ENCODE measurements around the gene GFRA1. TPM values are rescaled to one million over a fixed set of nuclear protein-coding genes. Genes with fewer than 3 reads are reported as not detected.

Gene GFRA1
- polyA plus RNA-seq, 1 of the 3 experiments (the other 2 are of a cell fraction) = 1.6 TPM

DNA sequence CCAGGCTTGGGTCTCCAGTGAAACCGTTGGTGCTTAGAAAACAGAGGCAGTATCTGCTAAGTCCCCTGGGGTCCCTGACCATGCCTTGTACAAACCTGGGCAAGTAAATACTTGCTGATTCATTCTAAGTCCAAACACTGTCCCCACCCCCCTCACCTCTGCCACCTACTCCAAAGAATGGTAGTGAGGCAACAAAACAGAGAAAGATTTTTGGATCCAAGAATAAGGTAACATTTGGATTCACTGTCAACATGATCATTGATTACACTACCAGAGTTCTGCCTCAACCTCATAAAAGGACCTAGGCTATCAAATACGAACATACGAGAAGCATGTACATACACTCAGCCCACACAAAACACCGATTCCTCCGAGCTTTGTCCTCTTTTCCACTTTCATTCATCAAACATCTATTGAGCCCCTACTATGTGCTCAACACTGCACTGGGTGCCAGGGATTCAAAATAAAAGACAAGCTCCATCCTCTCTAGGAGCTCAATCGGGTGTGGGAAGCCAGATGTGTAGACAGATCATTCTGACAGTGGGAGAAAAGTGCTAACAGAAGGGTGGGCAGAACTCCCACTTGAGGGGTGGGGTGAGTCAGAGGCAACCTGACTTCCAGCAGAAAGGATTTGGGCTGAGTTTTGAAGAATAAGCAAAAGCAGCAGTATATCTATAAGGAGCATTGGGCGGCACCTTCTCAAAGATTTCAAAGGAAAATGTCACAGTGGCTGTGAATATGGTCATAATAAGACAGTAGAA, 71.2 kb downstream of the GFRA1 start:
- TF ChIP-seq, protein P1, sequence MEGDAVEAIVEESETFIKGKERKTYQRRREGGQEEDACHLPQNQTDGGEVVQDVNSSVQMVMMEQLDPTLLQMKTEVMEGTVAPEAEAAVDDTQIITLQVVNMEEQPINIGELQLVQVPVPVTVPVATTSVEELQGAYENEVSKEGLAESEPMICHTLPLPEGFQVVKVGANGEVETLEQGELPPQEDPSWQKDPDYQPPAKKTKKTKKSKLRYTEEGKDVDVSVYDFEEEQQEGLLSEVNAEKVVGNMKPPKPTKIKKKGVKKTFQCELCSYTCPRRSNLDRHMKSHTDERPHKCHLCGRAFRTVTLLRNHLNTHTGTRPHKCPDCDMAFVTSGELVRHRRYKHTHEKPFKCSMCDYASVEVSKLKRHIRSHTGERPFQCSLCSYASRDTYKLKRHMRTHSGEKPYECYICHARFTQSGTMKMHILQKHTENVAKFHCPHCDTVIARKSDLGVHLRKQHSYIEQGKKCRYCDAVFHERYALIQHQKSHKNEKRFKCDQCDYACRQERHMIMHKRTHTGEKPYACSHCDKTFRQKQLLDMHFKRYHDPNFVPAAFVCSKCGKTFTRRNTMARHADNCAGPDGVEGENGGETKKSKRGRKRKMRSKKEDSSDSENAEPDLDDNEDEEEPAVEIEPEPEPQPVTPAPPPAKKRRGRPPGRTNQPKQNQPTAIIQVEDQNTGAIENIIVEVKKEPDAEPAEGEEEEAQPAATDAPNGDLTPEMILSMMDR (IDR thresholded peaks at IDR 0.05) = no peak
- TF ChIP-seq, protein P2, sequence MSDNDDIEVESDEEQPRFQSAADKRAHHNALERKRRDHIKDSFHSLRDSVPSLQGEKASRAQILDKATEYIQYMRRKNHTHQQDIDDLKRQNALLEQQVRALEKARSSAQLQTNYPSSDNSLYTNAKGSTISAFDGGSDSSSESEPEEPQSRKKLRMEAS (IDR thresholded peaks at IDR 0.05; ENCODE audit: low read depth) = no peak
- TF ChIP-seq CHD2 (IDR thresholded peaks at IDR 0.05; ENCODE audit: low read length, partially characterized antibody) = no peak
- TF ChIP-seq, protein P3, sequence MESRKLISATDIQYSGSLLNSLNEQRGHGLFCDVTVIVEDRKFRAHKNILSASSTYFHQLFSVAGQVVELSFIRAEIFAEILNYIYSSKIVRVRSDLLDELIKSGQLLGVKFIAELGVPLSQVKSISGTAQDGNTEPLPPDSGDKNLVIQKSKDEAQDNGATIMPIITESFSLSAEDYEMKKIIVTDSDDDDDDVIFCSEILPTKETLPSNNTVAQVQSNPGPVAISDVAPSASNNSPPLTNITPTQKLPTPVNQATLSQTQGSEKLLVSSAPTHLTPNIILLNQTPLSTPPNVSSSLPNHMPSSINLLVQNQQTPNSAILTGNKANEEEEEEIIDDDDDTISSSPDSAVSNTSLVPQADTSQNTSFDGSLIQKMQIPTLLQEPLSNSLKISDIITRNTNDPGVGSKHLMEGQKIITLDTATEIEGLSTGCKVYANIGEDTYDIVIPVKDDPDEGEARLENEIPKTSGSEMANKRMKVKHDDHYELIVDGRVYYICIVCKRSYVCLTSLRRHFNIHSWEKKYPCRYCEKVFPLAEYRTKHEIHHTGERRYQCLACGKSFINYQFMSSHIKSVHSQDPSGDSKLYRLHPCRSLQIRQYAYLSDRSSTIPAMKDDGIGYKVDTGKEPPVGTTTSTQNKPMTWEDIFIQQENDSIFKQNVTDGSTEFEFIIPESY (IDR thresholded peaks at IDR 0.05; ENCODE audit: borderline replicate concordance, low read depth) = no peak
- TF ChIP-seq, protein P4, sequence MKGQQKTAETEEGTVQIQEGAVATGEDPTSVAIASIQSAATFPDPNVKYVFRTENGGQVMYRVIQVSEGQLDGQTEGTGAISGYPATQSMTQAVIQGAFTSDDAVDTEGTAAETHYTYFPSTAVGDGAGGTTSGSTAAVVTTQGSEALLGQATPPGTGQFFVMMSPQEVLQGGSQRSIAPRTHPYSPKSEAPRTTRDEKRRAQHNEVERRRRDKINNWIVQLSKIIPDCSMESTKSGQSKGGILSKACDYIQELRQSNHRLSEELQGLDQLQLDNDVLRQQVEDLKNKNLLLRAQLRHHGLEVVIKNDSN (IDR thresholded peaks at IDR 0.05; ENCODE audit: borderline replicate concordance, low read depth) = no peak
- Histone ChIP-seq H2AFZ (ENCODE audit: low read depth) (no peak overlapping the region), H3K9me3 (no peaks in the 10 kb centered on the region), H4K20me1 (ENCODE audit: insufficient read depth) (no peaks in the 10 kb centered on the region), H3K36me3 (replicated peaks in 1 of 2; ENCODE audit: control insufficient read depth in 1 of 2, insufficient read depth in 2 of 2, low read length in 1 of 2) (no peaks in the 10 kb centered on the region), H3K4me2 (no peak overlapping the region), H3K27ac (ENCODE audit: low read depth in 2 of 2, low read length in 1 of 2) (no peak overlapping the region), H3K9me2 (no peaks in the 10 kb centered on the region), H3F3A (replicated peaks; ENCODE audit: insufficient read depth) (no peaks in the 10 kb centered on the region), H3K27me3 (ENCODE audit: insufficient read depth) (no peaks in the 10 kb centered on the region), H3K9ac (no peak overlapping the region), H3K4me3 (ENCODE audit: low read depth in 2 of 2, low read length in 1 of 2) (no peak overlapping the region), H3K4me1 (ENCODE audit: control insufficient read depth in 1 of 2, insufficient read depth in 2 of 2, low read depth in 1 of 2, low read length in 1 of 2) (no peaks in the 10 kb centered on the region), H3K79me2 (ENCODE audit: insufficient read depth) (no peaks in the 10 kb centered on the region)
- ChIA-PET POLR2A (no interaction called here), CTCF (no interaction called here)
- DNase-seq = no peak
- 49% methylated on average over 7 of the region's 7 CpGs for WGBS (ENCODE audit: low lambda C conversion rate)

DNA sequence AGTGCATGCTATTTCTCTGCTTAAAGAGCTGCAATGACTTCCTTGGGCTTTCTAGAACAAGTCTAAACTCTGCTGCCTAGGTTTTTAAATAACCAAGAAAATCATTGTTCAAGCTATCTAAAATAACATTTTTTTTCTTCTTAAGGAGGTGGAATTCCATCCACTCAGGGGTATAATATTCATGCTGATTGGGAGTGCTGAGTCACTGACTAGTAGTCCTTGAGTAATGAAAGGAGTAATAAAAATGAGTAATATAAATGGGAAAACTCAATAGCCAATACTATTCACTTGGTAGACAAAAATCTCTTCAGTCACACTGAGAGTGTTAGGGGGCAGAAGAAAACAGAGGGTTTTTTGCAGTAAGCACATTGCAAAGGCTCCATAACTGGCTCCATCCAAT, 72.0 kb downstream of the GFRA1 start:
- H4K20me1 ChIP-seq (ENCODE audit: insufficient read depth) = no peaks in the 10 kb centered on the region
- H3K9ac ChIP-seq = no peak overlapping the region
- no peaks in the 10 kb centered on the region for H3K36me3 ChIP-seq (replicated peaks in 1 of 2; ENCODE audit: control insufficient read depth in 1 of 2, insufficient read depth in 2 of 2, low read length in 1 of 2)
- DNase-seq = no peak
- no peaks in the 10 kb centered on the region for H3K9me3 ChIP-seq
- no peak overlapping the region for H3K4me3 ChIP-seq (ENCODE audit: low read depth in 2 of 2, low read length in 1 of 2)
- no peaks in the 10 kb centered on the region for H3K79me2 ChIP-seq (ENCODE audit: insufficient read depth)
- H3K27me3 ChIP-seq (ENCODE audit: insufficient read depth) = no peaks in the 10 kb centered on the region
- no peaks in the 10 kb centered on the region for H3K4me1 ChIP-seq (ENCODE audit: control insufficient read depth in 1 of 2, insufficient read depth in 2 of 2, low read depth in 1 of 2, low read length in 1 of 2)
- H3K27ac ChIP-seq (ENCODE audit: low read depth in 2 of 2, low read length in 1 of 2) = no peak overlapping the region
- no peak overlapping the region for H3K4me2 ChIP-seq
- H3F3A ChIP-seq (replicated peaks; ENCODE audit: insufficient read depth) = no peaks in the 10 kb centered on the region
- CTCF ChIA-PET = no interaction called here
- no peak overlapping the region for H2AFZ ChIP-seq (ENCODE audit: low read depth)
- H3K9me2 ChIP-seq = no peaks in the 10 kb centered on the region
- TF ChIP-seq JUND (IDR thresholded peaks at IDR 0.05) = no peak
- no peak for TF ChIP-seq RAD21 (IDR thresholded peaks at IDR 0.05; ENCODE audit: low read length)
- no peak for TF ChIP-seq TAF1 (IDR thresholded peaks at IDR 0.05; ENCODE audit: borderline replicate concordance, low read depth, low read length)
- no peak for TF ChIP-seq RFX5 (IDR thresholded peaks at IDR 0.05; ENCODE audit: low read length)
- TF ChIP-seq MEF2A (IDR thresholded peaks at IDR 0.05; ENCODE audit: borderline replicate concordance, low read depth) = no peak
- TF ChIP-seq MXI1 (IDR thresholded peaks at IDR 0.05; ENCODE audit: low read depth, low read length) = no peak
- TF ChIP-seq TCF12 (IDR thresholded peaks at IDR 0.05) = no peak
- no peak for TF ChIP-seq FOSL2 (IDR thresholded peaks at IDR 0.05; ENCODE audit: borderline replicate concordance, low read depth)
- no peak for TF ChIP-seq FOXM1 (IDR thresholded peaks at IDR 0.05; ENCODE audit: low read depth)
- no peak for TF ChIP-seq POLR2AphosphoS5 (IDR thresholded peaks at IDR 0.05; ENCODE audit: low read depth, low read length)
- no peak for TF ChIP-seq EP300 (IDR thresholded peaks at IDR 0.05; ENCODE audit: borderline replicate concordance in 1 of 2, low read depth in 1 of 2, low read length in 1 of 2)
- no peak for TF ChIP-seq NRF1 (IDR thresholded peaks at IDR 0.05; ENCODE audit: low read depth, low read length)
- no peak for TF ChIP-seq TEAD4 (IDR thresholded peaks at IDR 0.05; ENCODE audit: borderline replicate concordance, insufficient read depth)
- TF ChIP-seq NFIC (IDR thresholded peaks at IDR 0.05; ENCODE audit: borderline replicate concordance) = no peak
- TF ChIP-seq ELF1 (IDR thresholded peaks at IDR 0.05) = no peak
- no peak for TF ChIP-seq GATA2 (CRISPR knock-in tag; IDR thresholded peaks at IDR 0.05)
- POLR2A ChIA-PET = no interaction called here

Measured in SK-N-SH (cell line).